ENCODE data around the gene RELB.

RELB gene

DNA sequence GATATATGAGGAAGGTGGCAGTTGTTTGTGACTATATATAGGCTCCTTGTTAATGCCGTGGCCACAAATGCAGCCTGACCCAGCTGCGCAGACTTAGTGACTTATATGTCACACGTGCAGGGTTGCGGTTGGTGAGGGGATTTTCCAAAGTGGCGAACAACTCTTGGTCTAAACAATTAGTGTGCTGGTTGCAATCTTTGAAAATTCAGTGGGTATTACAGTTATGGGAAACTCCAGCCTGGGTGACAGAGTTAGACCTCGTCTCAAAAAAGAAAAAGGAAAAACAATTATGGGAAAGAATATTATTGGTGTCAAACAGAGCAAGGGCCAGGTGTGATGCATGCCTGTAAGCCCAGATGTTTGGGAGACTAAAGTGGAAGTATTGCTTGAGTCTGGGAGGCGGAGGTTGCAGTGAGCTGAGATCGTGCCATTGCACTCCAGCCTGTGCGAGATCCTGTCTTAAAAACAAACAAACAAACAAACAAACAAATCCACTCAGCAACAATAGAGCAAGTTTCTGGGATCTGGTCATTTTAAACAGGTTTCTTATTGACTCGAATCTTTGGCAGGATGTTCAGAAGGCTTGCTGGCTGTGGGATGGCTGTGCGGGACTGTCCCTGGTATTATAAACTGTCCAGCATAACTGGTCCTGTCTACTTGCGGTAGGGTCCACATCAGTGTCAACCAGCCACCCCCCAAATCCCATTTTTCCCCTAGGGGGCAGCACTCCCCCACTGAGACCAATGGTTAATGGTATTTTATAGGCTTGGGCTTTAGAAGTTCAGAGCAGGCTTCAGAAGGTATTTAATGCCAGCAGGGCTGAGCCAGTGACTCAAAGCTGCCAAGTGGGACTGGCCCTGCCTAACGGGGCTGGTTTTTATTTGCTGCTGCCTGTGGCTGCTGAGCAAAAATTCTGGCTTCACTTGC, 15.4 kb downstream of the RELB start:
- peak; percentile 85 for DNase-seq (ENCODE audit: low spot score)
- TF ChIP-seq, protein P1, sequence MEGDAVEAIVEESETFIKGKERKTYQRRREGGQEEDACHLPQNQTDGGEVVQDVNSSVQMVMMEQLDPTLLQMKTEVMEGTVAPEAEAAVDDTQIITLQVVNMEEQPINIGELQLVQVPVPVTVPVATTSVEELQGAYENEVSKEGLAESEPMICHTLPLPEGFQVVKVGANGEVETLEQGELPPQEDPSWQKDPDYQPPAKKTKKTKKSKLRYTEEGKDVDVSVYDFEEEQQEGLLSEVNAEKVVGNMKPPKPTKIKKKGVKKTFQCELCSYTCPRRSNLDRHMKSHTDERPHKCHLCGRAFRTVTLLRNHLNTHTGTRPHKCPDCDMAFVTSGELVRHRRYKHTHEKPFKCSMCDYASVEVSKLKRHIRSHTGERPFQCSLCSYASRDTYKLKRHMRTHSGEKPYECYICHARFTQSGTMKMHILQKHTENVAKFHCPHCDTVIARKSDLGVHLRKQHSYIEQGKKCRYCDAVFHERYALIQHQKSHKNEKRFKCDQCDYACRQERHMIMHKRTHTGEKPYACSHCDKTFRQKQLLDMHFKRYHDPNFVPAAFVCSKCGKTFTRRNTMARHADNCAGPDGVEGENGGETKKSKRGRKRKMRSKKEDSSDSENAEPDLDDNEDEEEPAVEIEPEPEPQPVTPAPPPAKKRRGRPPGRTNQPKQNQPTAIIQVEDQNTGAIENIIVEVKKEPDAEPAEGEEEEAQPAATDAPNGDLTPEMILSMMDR (IDR thresholded peaks at IDR 0.05; ENCODE audit: borderline replicate concordance, control extremely low read depth, extremely low read depth, insufficient read depth, missing control alignments) = peak; percentile 58
- in situ Hi-C loops (cut with MboI; ENCODE audit: low sequenced_read_pairs, unreplicated experiment) = no loop called here

DNA sequence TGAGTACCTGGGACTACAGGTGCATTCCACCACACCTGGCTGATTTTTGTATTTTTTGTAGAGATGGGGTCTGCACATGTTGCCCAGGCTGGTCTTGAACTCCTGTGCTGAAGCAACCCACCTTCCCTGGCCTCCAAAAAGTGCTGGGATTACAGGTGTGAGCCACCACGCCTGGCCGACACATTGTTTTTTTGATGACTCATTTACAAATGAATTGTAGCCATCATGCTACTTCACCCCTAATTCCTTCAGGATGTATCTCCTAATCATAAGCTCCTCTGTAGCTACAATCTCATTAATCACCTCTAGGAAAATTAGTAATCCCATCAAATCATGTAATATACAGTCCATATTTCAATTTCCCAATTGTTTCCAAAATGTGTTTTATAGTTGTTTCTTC, 17.9 kb downstream of the RELB start:
- no peak for DNase-seq (ENCODE audit: low spot score)
- in situ Hi-C loops (cut with MboI; ENCODE audit: low sequenced_read_pairs, unreplicated experiment) = no loop called here
- TF ChIP-seq, protein P1 (IDR thresholded peaks at IDR 0.05; ENCODE audit: borderline replicate concordance, control extremely low read depth, extremely low read depth, insufficient read depth, missing control alignments) = no peak

DNA sequence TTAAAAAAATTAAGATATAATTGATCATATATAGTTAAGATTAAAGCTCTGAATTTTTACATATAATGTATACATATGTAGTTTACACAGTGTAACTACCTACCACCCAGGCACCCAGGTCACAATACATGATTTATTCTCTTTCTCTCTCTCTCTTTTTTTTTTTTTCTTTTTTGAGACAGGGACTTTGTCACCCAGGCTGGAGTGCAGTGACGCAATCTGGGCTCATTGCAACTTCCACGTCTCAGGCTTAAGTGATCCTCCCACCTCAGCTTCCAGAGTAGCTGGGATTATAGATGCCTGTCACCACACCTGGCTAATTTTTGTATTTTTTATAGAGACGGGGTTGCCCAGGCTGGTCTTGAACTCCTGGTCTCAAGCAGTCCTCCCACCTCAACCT, 18.8 kb downstream of the RELB start:
- in situ Hi-C loops (cut with MboI; ENCODE audit: low sequenced_read_pairs, unreplicated experiment) = no loop called here
- TF ChIP-seq, protein P1 (IDR thresholded peaks at IDR 0.05; ENCODE audit: borderline replicate concordance, control extremely low read depth, extremely low read depth, insufficient read depth, missing control alignments) = no peak
- DNase-seq (ENCODE audit: low spot score) = no peak

DNA sequence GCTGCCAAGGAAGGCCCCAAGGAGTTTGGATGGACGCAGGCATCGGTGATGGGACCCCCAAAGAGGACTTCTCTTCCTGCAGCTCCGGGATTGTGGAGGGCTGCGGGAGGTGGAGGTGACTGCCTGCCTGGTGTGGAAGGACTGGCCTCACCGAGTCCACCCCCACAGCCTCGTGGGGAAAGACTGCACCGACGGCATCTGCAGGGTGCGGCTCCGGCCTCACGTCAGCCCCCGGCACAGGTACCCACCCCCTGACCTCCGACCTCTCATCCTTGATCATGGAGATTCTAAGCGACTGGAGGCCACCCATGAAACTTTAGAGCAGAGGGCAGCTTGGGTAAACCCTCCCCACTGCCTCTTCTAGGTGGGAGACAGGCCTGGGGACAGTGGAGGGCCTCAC, 20.7 kb downstream of the RELB start:
- DNase-seq (ENCODE audit: low spot score) = no peak
- TF ChIP-seq, protein P1 (IDR thresholded peaks at IDR 0.05; ENCODE audit: borderline replicate concordance, control extremely low read depth, extremely low read depth, insufficient read depth, missing control alignments) = no peak
- in situ Hi-C loops (cut with MboI; ENCODE audit: low sequenced_read_pairs, unreplicated experiment) = no loop called here

DNA sequence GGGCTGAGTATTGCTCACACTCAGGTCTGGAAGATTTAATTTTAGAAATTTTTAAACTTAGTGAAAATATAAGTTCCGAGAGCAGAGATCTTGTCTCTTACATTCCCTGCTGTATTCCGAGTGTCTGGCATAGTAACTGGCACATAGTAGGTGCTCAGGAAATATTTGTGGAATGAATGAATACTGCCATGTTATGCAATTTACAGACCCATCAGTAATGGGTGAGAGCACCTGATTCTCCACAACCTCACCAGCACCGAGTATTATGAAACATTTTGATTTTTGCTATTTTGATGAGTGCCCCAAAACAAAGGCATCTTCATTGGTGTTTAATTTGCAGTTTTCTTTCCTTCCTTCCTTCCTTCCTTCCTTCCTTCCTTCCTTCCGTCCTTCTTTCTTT, 21.8 kb downstream of the RELB start:
- no peak for DNase-seq (ENCODE audit: low spot score)
- TF ChIP-seq, protein P1 (IDR thresholded peaks at IDR 0.05; ENCODE audit: borderline replicate concordance, control extremely low read depth, extremely low read depth, insufficient read depth, missing control alignments) = no peak
- in situ Hi-C loops (cut with MboI; ENCODE audit: low sequenced_read_pairs, unreplicated experiment) = no loop called here

DNA sequence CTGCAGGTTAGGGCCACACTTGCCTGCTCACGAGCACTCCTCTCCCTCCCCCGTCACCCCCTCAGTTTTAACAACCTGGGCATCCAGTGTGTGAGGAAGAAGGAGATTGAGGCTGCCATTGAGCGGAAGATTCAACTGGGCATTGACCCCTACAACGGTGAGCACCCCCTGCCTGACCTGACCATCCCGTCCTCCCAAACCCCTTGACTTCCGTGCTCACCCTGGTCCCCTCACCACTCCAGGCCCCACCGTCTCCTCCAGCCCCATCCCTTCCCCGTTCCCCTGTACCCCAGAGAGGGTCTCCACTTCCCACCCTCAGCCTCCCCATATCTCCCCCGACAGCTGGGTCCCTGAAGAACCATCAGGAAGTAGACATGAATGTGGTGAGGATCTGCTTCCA, 24.0 kb downstream of the RELB start:
- DNase-seq (ENCODE audit: low spot score) = no peak
- in situ Hi-C loops (cut with MboI; ENCODE audit: low sequenced_read_pairs, unreplicated experiment) = no loop called here
- TF ChIP-seq, protein P1 (IDR thresholded peaks at IDR 0.05; ENCODE audit: borderline replicate concordance, control extremely low read depth, extremely low read depth, insufficient read depth, missing control alignments) = no peak
